ENCODE results near the gene NBPF1. TPM values are rescaled to one million over a fixed set of nuclear protein-coding genes. Genes with fewer than 3 reads are reported as not detected.
A peak's percentile ranks its signal among the peaks of the same experiment; 100 is the strongest.
"Not testable (repeated sequence)": the region's sequence is repeated elsewhere in the genome, so short reads cannot be mapped to it uniquely, and the experiment has no call there.

The NBPF1 gene
- total and polyA plus RNA-seq, 8 donors, result 35.2 to 125 (median 106) TPM

- H3K9me3 ChIP-seq; H3K27ac ChIP-seq; H3K36me3 ChIP-seq; intact Hi-C loops (cut with DNase I): not testable (repeated sequence)
- peaks cover 0 to 28% of the 10 kb centered on the region in 2 donors for H3K27me3 ChIP-seq
- H3K4me1 ChIP-seq, result peaks cover 20 to 29% of the 10 kb centered on the region in 2 donors
- peak overlapping the region in 1 of 2 donors; percentile 27 for H3K4me3 ChIP-seq
- ATAC-seq, result peak; percentile 77
- DNase-seq, result peak in 2 of 4 donors; percentile 32 to 75
These were observed 34.1 kb upstream of the NBPF1 start for GRCh38 chr1:16647179-16648176.

GRCh38 chr1:16646716-16647115, 33.4 kb upstream of the NBPF1 start:
- H3K27ac ChIP-seq; H3K4me3 ChIP-seq; ATAC-seq; H3K9me3 ChIP-seq; H3K36me3 ChIP-seq; intact Hi-C loops (cut with DNase I): not testable (repeated sequence)
- H3K4me1 ChIP-seq, result peaks cover 20 to 37% of the 10 kb centered on the region in 2 donors
- peaks cover 0 to 28% of the 10 kb centered on the region in 2 donors for H3K27me3 ChIP-seq
- peak in 1 of 4 donors; percentile 28 for DNase-seq

- H3K9me3 ChIP-seq; ATAC-seq; H3K36me3 ChIP-seq; H3K27ac ChIP-seq; intact Hi-C loops (cut with DNase I); H3K4me3 ChIP-seq: not testable (repeated sequence)
- DNase-seq, result peak in 2 of 4 donors; percentile 33 to 84
- H3K27me3 ChIP-seq, result peaks cover 0 to 28% of the 10 kb centered on the region in 2 donors
- peaks cover 20 to 37% of the 10 kb centered on the region in 2 donors for H3K4me1 ChIP-seq
These were observed 32.8 kb upstream of the NBPF1 start for GRCh38 chr1:16646061-16646664.

GRCh38 chr1:16645271-16646060, 32.1 kb upstream of the NBPF1 start:
- peaks cover 20 to 37% of the 10 kb centered on the region in 2 donors for H3K4me1 ChIP-seq
- H3K27me3 ChIP-seq, result peaks cover 0 to 28% of the 10 kb centered on the region in 2 donors
- ATAC-seq; H3K36me3 ChIP-seq; intact Hi-C loops (cut with DNase I); H3K9me3 ChIP-seq: not testable (repeated sequence)
- peak overlapping the region; percentile 60 to 74 for H3K4me3 ChIP-seq
- peak in 2 of 4 donors; percentile 43 to 84 for DNase-seq
- peak overlapping the region; percentile 71 to 78 for H3K27ac ChIP-seq

- peak; percentile 98 to 100 (median 98) for DNase-seq
- Histone ChIP-seq H3K4me1 (peaks cover 20 to 37% of the 10 kb centered on the region in 2 donors), H3K27me3 (peaks cover 0 to 23% of the 10 kb centered on the region in 2 donors), H3K4me3 (peak overlapping the region; percentile 60 to 74), H3K27ac (peak overlapping the region; percentile 71 to 78)
- H3K9me3 ChIP-seq; intact Hi-C loops (cut with DNase I); H3K36me3 ChIP-seq: not testable (repeated sequence)
- peak; percentile 47 to 57 for TF ChIP-seq CTCF (IDR thresholded peaks at IDR 0.05)
- peak; percentile 85 for ATAC-seq
These were observed 31.3 kb upstream of the NBPF1 start for GRCh38 chr1:16644482-16645270.

- intact Hi-C loops (cut with DNase I), result no loop called here
- H3K9me3 ChIP-seq, result no peaks in the 10 kb centered on the region
- H3K27me3 ChIP-seq, result peaks cover 0 to 18% of the 10 kb centered on the region in 2 donors
- H3K36me3 ChIP-seq, result peaks cover 0 to 8% of the 10 kb centered on the region in 2 donors
- peaks cover 20 to 37% of the 10 kb centered on the region in 2 donors for H3K4me1 ChIP-seq
- peak overlapping the region; percentile 60 to 74 for H3K4me3 ChIP-seq
- TF ChIP-seq CTCF (IDR thresholded peaks at IDR 0.05), result no peak
- DNase-seq, result no peak
- ATAC-seq, result no peak
- H3K27ac ChIP-seq, result peak overlapping the region; percentile 71 to 78
These were observed 30.8 kb upstream of the NBPF1 start for GRCh38 chr1:16644193-16644481.

- H3K9me3 ChIP-seq; intact Hi-C loops (cut with DNase I); H3K36me3 ChIP-seq; ATAC-seq: not testable (repeated sequence)
- Histone ChIP-seq H3K4me1 (peaks cover 20 to 37% of the 10 kb centered on the region in 2 donors), H3K27me3 (peaks cover 0 to 18% of the 10 kb centered on the region in 2 donors), H3K4me3 (peak overlapping the region; percentile 60 to 74), H3K27ac (peak overlapping the region in 1 of 2 donors; percentile 78)
- DNase-seq, result peak in 2 of 4 donors; percentile 40 to 78
These were observed 30.3 kb upstream of the NBPF1 start for GRCh38 chr1:16643476-16644192.

GRCh38 chr1:16643001-16643411, 29.6 kb upstream of the NBPF1 start:
- peak in 2 of 4 donors; percentile 44 to 86 for DNase-seq
- H3K27ac ChIP-seq; intact Hi-C loops (cut with DNase I); H3K9me3 ChIP-seq; H3K36me3 ChIP-seq; ATAC-seq; H3K4me3 ChIP-seq: not testable (repeated sequence)
- H3K4me1 ChIP-seq, result peaks cover 20 to 37% of the 10 kb centered on the region in 2 donors
- H3K27me3 ChIP-seq, result peaks cover 0 to 13% of the 10 kb centered on the region in 2 donors
